Activated T-helper 9 cell treated with anti-CD3 and anti-CD28 coated beads, Interleukin-2, amount 50 U/mL, for 16 hours (primary cell): ENCODE measurements around the gene PKN2.
"Not testable (repeated sequence)": the region's sequence is repeated elsewhere in the genome, so short reads cannot be mapped to it uniquely, and the experiment has no call there.

ENCODE experiments used
- DNase-seq: peaks from one replicate; pipeline ENCODE4 v3.0.0-alpha.2; 2020; ENCODE audit warnings: low read depth

Gene PKN2

DNA sequence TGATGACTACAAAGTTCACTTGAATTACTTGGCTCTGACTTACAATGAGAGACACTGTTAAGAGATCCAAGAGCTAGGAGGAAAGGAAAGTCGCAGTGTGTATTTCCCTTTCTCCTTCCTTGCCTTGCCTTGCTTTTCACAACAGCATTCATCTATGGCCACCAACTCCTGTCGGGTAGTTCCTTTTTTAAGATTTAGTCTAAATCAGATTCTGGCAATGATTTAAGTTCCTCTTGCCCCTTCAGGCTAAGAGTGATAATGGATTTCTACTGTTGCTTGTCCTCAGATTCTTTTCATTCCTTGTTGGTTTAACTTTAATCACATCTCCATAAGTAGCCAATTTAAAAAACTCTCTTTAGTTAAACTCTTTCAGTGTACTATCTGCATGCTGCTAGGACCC is 115.4 kb downstream of the PKN2 start:
- no peak for DNase-seq

DNA sequence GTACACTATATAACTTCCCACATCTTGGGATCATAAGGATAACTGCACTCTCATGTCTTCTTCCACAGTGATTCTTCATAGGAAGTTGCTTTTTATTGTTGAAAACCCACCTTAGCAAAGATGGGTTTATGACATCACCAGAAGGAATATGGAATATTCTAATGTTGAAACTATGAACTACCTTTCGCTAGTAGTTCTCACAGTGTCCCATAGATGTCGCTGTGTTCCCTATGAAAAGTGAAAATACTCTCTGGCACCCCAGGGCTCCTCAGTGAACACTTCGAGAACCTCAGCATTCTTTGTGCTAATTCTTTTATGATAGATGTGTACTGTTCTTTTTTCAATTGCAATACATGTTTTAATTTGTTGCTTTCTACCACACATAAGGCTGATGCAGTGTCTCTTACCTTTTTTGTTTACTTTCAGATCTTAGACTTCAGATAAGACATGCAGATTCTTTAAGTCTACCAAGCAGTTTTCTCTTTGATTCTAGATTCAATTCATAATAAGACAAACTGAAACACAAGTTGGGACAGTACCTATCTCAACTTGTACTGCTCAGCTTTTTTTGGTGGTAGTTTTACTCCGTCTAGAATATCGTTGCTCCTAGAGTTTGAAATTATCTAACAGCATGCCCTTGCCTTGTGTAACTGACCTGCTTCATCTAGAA is 116.4 kb downstream of the PKN2 start:
- no peak for DNase-seq

DNA sequence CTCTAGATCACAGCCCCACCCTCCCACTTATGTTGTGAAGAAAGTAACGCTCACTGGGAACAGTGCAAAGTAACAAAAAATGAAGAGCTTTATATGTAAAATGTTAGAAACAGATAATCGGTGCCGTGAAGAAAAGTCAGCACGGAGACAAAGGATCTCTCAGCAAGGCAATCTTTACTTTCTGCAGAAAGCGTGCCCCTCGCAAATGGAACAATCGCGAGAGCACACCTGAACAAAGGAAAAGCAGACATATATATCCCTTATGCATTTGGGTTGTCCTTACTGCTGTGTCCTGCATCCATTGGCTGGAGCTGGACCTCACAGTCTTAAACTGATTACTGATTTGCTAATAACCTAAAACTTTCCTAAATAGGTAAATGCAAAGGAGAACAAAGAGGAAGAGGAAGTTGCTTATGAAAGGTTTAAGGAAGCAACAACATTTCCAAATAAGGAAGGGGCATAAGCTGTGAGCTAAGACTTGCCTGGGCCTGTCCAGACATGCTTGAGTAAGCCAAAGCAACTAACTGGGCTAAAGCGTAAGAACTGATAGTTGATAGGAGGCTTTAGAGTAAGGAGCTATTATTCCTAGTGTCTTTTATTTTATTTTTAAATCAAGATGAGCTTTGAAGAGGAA is 117.6 kb downstream of the PKN2 start:
- no peak for DNase-seq

DNA sequence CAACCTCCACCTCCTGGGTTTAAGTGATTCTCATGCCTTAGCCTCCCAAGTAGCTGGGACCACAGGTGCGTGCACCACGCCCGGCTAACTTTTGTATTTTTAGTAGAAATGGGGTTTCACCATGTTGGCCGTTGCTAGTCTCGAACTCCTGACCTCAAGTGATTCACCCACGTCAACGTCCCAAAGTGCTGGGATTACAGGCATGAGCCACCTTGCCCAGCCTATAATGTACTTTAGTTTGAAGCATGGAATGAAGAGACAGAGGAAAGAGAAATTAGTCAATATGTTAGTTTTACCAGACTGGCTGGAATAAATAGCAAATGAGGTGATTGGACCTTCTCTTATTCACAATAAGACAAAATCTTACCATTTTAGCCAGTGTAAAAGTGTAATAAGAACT is 118.3 kb downstream of the PKN2 start:
- no peak for DNase-seq

DNA sequence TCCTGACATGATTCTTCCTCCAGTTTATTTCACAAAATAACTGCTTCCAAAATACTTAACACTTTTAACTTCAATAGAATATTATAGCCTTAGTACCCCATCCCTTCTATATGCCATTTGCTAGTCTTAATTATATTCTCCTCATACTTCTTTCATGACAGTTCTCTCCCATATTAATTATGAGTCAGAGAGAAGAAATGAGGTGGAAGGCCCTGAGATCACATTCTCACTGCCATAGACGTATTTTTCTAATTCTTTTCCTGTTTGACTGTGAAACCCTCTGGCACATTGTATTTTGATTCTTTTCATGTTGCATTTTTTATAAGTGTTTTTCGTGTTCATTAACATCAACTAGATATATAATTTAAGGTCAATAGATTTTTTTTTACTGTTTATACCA is 118.9 kb downstream of the PKN2 start:
- DNase-seq, result no peak

DNA sequence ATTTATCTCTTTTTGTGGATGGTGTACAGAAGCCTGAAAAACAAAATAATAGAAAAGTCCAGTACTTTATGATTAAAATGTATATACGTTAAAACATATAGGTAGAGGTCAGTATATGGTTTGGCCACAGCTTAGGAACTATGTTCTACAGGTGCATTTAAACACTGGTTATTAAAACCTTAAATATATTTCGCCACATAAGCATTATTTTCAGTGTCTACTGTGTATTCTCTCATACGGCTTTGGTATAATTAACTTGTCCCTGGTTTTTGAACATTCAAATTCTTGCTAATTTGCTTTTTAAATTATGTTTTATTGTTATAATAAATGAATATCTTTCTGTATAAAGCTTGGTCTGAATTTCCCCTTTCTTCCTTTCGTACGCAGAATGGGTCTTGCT is 119.4 kb downstream of the PKN2 start:
- DNase-seq, result no peak

DNA sequence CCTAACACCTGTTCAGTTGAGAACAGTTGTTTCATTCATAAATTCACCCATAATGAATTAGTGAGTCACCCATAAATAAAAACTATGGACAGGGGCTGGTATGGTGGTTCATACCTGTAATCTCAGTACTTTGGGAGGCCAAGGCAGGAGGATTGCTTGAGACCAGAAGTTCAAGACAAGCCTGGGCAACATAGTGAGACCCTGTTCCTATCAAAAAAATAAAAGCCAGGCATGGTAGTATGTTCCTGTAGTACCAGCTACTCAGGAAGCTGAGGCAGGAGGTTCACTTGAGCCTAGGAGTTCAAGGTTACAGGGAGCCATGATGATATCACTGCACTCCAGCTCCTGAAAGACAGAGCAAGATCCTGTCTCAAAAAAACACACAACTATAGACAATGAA is 128.3 kb downstream of the PKN2 start:
- no peak for DNase-seq

DNA sequence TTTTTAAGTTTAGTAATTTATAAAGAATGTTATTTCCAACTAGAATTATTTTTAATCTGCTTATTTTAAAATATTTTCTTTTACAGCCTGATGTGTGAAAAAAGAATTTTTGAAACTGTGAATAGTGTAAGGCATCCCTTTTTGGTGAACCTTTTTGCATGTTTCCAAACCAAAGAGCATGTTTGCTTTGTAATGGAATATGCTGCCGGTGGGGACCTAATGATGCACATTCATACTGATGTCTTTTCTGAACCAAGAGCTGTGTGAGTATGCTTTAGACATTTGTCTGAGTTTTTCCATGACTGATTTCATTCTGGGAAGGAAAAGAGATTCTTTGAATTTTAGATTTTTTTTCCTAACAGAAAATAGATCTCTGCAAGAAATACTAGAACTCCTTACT is 129.4 kb downstream of the PKN2 start:
- DNase-seq, result no peak

DNA sequence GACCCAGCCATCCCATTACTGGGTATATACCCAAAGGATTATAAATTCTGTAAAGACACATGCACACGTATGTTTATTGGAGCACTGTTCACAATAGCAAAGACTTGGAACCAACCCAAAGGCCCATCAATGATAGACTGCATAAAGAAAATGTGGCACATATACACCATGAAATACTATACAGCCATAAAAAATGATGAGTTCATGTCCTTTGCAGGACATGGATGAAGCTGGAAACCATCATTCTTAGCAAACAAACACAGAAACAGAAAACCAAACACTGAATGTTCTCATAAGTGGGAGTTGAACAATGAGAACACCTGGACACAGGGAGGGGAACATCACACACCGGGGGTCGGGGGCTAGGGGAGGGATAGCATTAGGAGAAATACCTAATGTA is 135.6 kb downstream of the PKN2 start:
- not testable (repeated sequence) for DNase-seq

DNA sequence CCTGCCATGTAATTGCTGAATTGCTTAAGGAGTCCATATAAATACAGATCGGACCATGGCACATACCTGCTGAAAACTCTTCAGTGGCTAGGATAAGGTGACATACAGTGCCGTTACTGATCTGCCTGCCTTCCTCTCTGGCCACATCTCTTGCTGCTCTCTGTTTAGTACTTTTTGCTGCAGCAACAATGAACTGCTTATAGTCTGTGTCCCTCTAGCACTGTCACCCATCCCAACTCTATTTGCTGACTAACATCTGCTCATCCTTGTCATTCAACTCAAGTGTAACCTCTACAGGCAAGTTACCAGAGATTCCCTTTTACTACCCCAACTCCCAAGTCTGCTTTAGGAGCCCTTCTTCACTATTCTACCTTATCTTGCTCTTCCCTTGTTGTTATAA is 141.6 kb downstream of the PKN2 start:
- no peak for DNase-seq

DNA sequence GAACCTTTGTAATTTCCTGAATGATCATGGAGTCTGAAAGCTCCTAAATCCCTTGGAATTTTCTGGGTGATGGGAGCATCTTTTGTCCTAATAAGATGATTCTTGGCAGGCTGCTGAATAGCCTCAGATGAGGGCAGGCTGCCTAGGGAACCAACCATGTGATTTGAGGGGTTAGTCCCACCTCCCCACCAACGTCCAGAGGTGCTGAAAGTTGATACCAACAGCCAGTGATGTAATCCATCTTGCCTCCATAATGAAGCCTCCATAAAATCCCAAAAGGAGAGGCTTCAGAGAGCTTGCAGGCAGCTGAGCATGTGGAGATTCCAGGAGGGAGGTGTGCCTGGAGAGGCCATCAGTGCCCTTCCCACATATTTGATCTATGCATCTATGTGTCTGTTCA is 163.6 kb downstream of the PKN2 start:
- DNase-seq, result no peak

DNA sequence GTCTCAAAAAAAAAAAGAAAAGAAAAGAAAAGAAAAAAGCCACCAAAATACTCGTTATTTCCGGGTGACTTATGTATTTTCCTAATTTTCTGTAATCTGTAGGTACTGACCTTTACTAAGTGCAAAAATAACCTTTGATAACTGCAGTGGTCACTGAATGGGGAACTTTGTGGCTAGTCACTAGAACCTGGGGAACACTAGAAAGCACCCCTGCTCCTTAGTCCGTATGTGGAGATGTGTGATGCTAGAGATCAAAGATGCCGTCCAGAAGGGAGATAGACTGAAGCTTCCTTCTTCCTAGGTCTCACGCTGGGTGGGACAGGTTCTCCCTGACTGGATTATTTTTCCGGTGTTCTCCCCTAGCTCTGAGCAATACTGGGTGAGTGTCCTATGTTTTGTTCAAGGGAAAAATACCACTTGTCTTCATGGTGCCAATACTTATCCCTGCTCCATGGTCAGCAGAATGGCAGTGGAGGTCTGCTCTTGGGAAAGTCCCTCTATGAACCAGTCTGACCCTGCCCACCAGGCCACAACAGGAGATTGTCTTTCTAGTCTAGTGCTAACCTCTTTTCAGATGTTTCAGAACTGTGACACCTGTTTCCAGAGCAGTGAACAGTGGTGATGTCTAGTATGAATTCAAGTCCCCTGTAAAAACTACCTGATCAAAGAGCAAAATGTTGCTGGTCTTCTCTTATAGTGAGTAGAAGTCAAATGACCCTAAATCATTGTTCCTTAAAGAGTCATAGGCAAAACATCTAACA is 167.4 kb downstream of the PKN2 start:
- DNase-seq, result no peak

DNA sequence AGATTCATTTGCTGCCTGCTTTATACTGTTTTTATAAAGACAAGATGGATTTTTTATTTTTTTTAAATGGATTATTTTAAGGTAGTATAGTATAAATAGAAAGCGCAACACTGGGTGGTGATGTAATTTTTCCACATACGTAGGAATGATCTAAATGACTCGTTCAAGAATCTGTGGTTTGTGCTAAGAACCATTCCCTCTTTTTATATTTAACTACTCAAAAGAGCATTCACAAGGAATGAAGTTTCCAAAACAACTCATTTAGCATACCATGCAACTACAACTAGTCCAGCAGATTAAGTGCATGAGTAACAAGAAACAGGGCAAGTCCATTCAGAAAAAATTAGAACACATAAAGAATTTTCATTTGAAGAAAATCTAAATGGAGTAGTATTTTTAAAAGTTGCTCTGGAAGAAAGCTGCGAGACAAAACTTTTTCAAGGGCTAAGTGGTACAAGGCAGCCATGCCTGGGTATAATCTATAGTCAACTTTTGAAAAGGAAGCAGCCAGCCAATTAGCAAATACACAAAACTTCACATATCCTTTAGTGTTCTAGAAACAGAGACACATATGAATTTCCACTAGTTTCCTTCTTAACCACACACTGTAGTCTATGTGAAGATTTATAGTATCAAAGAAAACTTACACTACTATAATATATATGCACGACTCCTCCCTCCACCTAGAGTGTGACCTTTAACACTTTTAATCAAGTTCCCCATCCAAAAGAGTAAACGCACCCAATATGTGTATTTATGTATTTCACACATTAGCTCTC is 183.9 kb downstream of the PKN2 start:
- DNase-seq, result no peak

DNA sequence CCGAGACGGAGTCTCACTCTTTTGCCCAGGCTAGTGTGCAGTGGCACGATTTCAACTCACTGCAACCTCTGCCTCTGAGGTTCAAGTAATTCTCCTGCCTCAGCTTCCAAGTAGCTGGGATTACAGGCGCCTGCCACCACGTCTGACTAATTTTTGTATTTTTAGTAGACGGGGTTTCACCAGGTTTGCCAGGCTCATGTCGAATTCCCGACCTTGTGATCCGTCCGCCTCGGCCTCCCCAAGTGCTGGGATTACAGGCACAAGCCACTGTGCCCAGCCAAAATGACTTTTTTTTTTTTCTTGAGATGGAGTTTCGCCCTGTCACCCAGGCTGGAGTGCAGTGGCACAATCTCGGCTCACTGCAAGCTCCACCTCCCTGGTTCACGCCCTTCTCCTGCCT is 185.6 kb downstream of the PKN2 start:
- not testable (repeated sequence) for DNase-seq

DNA sequence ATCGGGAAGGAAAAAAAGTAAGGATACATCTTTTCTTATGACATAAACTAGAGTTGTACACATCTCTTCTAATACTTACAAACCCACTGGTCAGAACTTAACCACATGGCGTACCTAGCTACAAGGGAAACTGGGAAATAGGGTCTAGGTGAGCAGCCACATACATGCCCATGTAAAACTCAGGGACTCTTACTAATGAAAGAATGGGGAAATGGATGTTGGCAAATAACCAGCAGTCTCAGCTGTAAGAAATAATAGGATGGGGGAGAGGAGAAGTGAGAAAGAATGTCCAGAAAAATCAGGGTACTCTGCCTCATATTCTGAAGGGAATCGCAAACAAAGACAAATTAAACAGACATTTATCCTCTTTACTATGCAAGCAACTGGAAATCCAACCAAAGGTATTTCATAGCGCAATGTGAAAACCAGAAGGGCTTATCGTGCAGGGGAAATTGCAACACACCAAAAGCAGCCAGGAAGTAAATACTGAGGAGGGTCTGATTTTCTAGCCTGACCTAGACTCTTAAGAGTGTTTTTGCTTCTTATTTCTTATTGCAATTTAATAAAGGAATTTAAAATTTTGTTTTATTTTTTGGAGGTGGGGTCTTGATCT is 189.8 kb downstream of the PKN2 start:
- DNase-seq, result no peak

DNA sequence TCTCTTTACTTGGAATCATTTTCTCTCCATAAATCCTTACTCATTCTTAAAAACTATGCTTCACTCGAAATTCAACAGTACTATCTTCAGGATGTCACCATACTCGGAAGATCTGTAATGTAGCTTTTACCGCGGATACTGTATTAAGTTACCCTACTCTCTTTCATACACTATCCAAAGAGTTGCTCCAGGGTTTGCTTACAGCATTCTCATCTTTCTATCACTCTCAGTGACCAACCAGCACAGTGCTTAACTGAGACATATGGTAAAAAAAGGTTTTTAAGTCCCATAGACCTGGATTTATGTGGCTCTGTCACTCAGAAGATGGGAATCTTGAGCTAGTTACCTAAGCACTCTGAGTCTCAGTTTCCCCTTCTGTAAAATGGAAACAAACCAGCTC is 191.5 kb downstream of the PKN2 start:
- no peak for DNase-seq

DNA sequence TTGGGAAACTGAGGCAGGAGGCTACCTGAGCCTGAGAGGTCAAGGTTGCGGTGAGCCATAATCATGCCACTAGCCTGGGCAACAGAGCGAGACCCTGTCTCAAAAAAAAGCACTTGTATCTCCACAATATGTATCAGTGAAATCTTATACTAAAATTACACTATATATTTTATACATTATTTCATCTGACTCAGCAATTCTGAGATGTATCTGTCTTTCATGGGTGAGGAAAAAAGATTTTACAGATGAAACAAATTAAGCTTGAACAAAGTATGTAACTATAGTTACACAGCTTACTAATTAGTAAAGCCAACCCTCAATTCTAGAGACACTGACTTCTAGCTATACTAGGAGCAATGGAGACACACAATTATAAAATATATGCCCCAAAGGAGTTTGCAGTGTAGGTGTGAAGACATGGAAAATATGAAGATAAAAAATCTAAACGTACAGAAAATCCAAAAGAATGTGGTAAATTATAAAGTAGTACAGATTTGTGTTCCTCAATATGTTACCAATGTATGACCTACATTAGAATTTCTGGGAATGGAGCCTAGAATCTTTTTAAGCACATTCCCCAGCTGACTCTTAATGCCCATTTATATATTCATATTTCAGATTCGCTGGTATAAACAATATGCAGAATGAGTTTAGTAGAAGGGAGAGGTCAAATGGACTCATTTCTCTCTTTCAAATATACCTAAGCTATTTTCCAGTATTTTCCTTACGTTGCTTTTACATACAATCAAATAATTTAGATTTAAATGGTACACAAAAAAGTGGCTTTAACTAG is 192.7 kb downstream of the PKN2 start:
- DNase-seq, result no peak

DNA sequence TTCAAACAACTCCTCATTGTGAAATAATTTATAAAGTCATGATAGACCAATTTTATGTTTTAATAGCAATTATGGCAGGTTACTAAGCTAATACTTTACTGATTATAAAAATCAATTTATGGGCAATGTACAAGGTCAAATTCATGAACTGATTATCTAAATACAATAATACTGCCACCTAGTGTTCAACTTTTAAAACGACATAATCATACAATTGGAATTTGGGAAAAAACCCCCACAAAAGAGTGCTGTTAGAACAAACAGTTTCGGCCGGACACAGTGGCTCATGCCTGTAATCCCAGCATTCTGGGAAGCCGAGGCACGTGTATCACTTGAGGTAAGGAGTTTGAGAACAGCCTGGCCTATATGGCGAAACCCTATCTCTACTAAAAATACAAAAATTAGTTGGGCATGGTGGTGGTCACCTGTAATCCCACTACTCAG is 193.3 kb downstream of the PKN2 start:
- no peak for DNase-seq

DNA sequence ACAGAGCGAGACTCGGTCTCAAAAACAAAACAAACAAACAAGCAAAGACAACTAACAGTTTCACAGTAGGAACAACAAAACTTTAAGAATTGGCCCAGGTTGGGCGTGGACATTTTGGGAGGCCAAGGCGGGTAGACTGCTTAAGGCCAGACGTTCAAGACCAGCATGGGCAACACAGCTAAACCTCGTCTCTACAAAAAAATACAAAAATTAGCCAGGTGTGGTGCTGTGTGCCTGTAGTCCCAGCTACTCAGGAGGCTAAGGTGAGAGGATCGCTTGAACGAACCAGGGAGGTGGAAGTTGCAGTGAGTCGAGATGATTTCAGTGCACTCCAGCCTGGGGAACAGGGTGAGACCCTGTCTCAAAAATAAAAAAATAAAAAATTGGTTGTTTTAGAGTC is 193.8 kb downstream of the PKN2 start:
- DNase-seq, result no peak

DNA sequence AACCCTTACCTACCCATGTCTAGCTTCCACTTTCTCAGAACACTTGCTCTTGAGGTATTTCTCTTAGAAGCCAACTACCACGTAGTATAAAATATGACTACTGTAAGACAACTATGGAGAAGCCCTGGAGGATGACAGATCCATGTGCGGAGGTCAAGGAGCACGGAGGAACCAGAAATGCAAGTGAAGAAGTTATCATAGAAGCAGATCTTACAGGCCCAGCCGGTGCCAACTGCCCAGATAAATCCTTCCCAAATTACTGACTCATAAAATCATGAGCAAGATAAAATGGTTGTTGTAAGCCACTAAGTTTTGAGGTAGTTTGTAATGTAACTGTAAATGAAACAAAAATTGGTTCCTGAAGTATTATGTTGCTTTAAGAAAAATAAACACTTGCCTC is 194.7 kb downstream of the PKN2 start:
- no peak for DNase-seq

DNA sequence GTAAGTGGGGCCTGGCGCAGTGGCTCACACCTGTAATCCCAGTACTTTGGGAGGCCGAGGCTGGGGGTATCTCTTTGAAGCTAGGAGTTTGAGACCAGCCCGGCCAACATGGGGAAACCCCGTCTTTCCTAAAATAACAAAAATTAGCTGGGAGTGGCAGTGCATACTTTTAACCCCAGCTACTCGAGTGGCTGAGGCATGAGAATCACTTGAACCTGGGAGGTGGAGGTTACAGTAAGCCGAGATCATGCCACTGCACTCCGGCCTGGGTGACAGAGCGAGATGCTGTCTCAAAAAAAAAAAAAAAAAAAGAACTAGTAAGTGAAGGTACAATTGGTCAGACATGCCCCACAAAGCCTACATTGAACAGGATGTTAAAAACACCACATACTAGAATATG is 196.6 kb downstream of the PKN2 start:
- DNase-seq, result not testable (repeated sequence)
